HepG2 (cell line): ENCODE measurements around the gene ASTN2. TPM values are rescaled to one million over a fixed set of nuclear protein-coding genes. Genes with fewer than 3 reads are reported as not detected.

Experiments used
- ATAC-seq: fragments of 200-7000 bp; cut with Tn5 transposase; 3 replicates; pipeline ENCODE4 v1.9.1; 2020; ENCODE audit warnings: mild to moderate bottlenecking, moderate library complexity
- BruUV-seq: library from RNA; stranded (reverse); fragments of 400-500 nt; replicated peaks from 2 replicates; lab custom pipeline; 2021; lab: Mats Ljungman, UMichigan
- CTCF ChIA-PET: fragments of 300-600 bp; formaldehyde crosslinking; extraction: SDS; loops from one replicate; lab custom pipeline; 2021; ENCODE audit warnings: low total read pairs, inconsistent platforms, low intra/inter-chr PET ratio; lab: Yijun Ruan, JAX
- POLR2A ChIA-PET: fragments of 350-600 bp; sonication (Branson Sonifier 250); formaldehyde crosslinking; loops from one replicate; lab custom pipeline; 2020; ENCODE audit warnings: antibody characterized with exemption, inconsistent platforms; lab: Yijun Ruan, JAX
- DNase-seq: peaks from one replicate; pipeline ENCODE4 v3.0.0-alpha.2; 2015; ENCODE audit warnings: low spot score
- FAIRE-seq: peaks from 3 replicates; lab custom pipeline; 2011; peaks lifted over from hg19 to GRCh38; lab: Jason Lieb, UNC
- H2AFZ ChIP-seq: one replicate; pipeline ENCODE4 v1.6.1; 2011; ENCODE audit warnings: low read length, inconsistent platforms
- H3K27ac ChIP-seq: fragments of 300-600 bp; 3 replicates; pipeline ENCODE4 v1.8.0; 2011; ENCODE audit warnings: mixed run types, mild to moderate bottlenecking, mixed read lengths, low read length, inconsistent platforms; ENCODE audit not compliant: insufficient read depth; ENCODE audit errors: extremely low read length
- H3K27me3 ChIP-seq, 2 experiments: fragments of 200-600 bp in 1 of 2; 2 replicates in 1 of 2; 3 replicates in 1 of 2; pipeline versions ENCODE4 v1.6.0 to v1.8.0; 2011; ENCODE audit warnings: low read length in 2 of 2, mild to moderate bottlenecking in 2 of 2, moderate library complexity in 2 of 2, inconsistent platforms in 1 of 2; ENCODE audit not compliant: insufficient read depth in 2 of 2, control insufficient read depth in 1 of 2
- H3K36me3 ChIP-seq, 2 experiments: fragments of 200-600 bp in 1 of 2; replicated peaks in 1 of 2; 2 replicates in 1 of 2; 3 replicates in 1 of 2; pipeline versions ENCODE4 v1.5.1 to v1.8.0; 2011; ENCODE audit warnings: low read length in 2 of 2, inconsistent platforms in 1 of 2; ENCODE audit not compliant: insufficient read depth in 2 of 2, control insufficient read depth in 1 of 2
- H3K4me1 ChIP-seq: 2 replicates; pipeline ENCODE4 v1.5.1; 2012; ENCODE audit warnings: low read length, inconsistent platforms; ENCODE audit not compliant: insufficient read depth
- H3K4me2 ChIP-seq: 2 replicates; pipeline ENCODE4 v1.6.0; 2011; ENCODE audit warnings: low read depth, low read length, inconsistent platforms
- H3K4me3 ChIP-seq, 3 experiments: fragments of 200-600 bp in 1 of 3; sonication (generic), shearing (Covaris generic) in 1 of 3; replicated peaks in 1 of 3; 2 replicates each; pipeline ENCODE4 v1.5.1; 2011 to 2016; ENCODE audit warnings: low read length in 3 of 3, inconsistent platforms in 2 of 3, low read depth in 2 of 3, mild to moderate bottlenecking in 2 of 3, control low read depth in 1 of 3, mixed read lengths in 1 of 3; ENCODE audit not compliant: insufficient read depth in 1 of 3
- H3K79me2 ChIP-seq: one replicate; pipeline ENCODE4 v1.6.1; 2011; ENCODE audit warnings: low read length, inconsistent platforms; ENCODE audit not compliant: insufficient read depth
- H3K9ac ChIP-seq: 2 replicates; pipeline ENCODE4 v1.6.0; 2011; ENCODE audit warnings: mild to moderate bottlenecking, low read depth, low read length, inconsistent platforms; ENCODE audit not compliant: insufficient read depth
- H3K9me3 ChIP-seq: 2 replicates; pipeline ENCODE4 v1.5.1; 2012; ENCODE audit warnings: mild to moderate bottlenecking, low read length
- H4K20me1 ChIP-seq: 2 replicates; pipeline ENCODE4 v1.6.0; 2011; ENCODE audit warnings: inconsistent platforms, mild to moderate bottlenecking, low read length, moderate library complexity; ENCODE audit not compliant: insufficient read depth
- HNRNPH1 ChIP-seq: fragments of 200-400 bp; formaldehyde crosslinking; optimal IDR thresholded peaks from 2 replicates; pipeline ENCODE3; 2017; ENCODE audit warnings: mild to moderate bottlenecking, low read depth, low read length
- MAFK ChIP-seq, 2 experiments: IDR thresholded peaks in 1 of 2; conservative IDR thresholded peaks in 1 of 2; 2 replicates each; pipeline ENCODE4 v1.6.1; 2011; ENCODE audit warnings: improper control_type of control experiment in 2 of 2, low read length in 2 of 2
- MATR3 ChIP-seq: sonication (generic); formaldehyde crosslinking; IDR thresholded peaks from 2 replicates; pipeline ENCODE4 v1.4.0; 2020; ENCODE audit warnings: missing genetic modification reagents
- USF2 ChIP-seq, 2 experiments: sonication (generic) in 1 of 2; formaldehyde crosslinking in 1 of 2; IDR thresholded peaks; 2 replicates each; pipeline versions ENCODE4 v1.5.1 to v1.6.1; 2011 to 2020; ENCODE audit warnings: borderline replicate concordance in 1 of 2, low read depth in 1 of 2, low read length in 1 of 2, mild to moderate bottlenecking in 1 of 2, missing genetic modification reagents in 1 of 2, moderate library complexity in 1 of 2
- WGBS: methylation state at CpG from one replicate; pipeline ENCODE4 v1.1.6; 2017; ENCODE audit warnings: low lambda C conversion rate; 5-methylcytosine and 5-hydroxymethylcytosine counted together
- in situ Hi-C: cut with HindIII; loops from 2 replicates; pipeline ENCODE4 v1.10.0; 2017; ENCODE audit warnings: low pct_unique_long_range_greater_than_20kb; ENCODE audit not compliant: extremely low pct_ligation_motif_present
- intact Hi-C: fragments of 100-400 bp; cut with micrococcal nuclease; formaldehyde crosslinking; loops from one replicate; pipeline ENCODE4 v1.10.0; 2022; ENCODE audit not compliant: unreplicated experiment
- polyA plus RNA-seq, 8 experiments: library from polyadenylated mRNA; depleted of rRNA in 3 of 8; stranded (reverse) in 7 of 8; unstranded in 1 of 8; fragments of >200 nt; fragmentation: Illumina TruSeq in 4 of 8; extraction: Trizol in 4 of 8; gene quantifications; 2 replicates each; pipeline versions ENCODE4 v1.2.1 to v1.2.3, GENCODE V29; 2011 to 2016; ENCODE audit warnings: low read depth in 4 of 8, missing spikeins in 1 of 8, mixed read lengths in 1 of 8; ENCODE audit not compliant: insufficient read depth in 1 of 8
- total RNA-seq, 5 experiments: library from RNA; depleted of rRNA; stranded (reverse); fragments of >200 nt; fragmentation: Illumina TruSeq; extraction: Trizol; gene quantifications; 2 replicates each; pipeline ENCODE4 v1.2.3, GENCODE V29; 2016; ENCODE audit warnings: low read depth in 1 of 5

The ASTN2 gene
- total and polyA plus RNA-seq, 2 of the 13 experiments (the other 11 are each of a cell fraction or from before 2014, with no cell fraction given): 5.2 to 13.5 TPM

- WGBS: 96% methylated on average over 5 of the region's 5 CpGs
Observed at GRCh38 chr9:116558818-116559540, 855.9 kb downstream of the ASTN2 start.

More at GRCh38 chr9:116558818-116559540, 855.9 kb downstream of the ASTN2 start:
- Histone ChIP-seq H3K79me2 (no peaks in the 10 kb centered on the region), H3K9ac (no peak overlapping the region), H3K4me1 (peaks cover 7% of the 10 kb centered on the region; the same call in 1 of the 2 replicates), H3K9me3 (no peaks in the 10 kb centered on the region), H2AFZ (no peak overlapping the region), H4K20me1 (no peaks in the 10 kb centered on the region), H3K27me3 (no peaks in the 10 kb centered on the region), H3K36me3 (no peaks in the 10 kb centered on the region), H3K4me3 (no peak overlapping the region), H3K4me2 (no peak overlapping the region), H3K27ac (no peak overlapping the region)
- ATAC-seq (no peak), FAIRE-seq (no peak), DNase-seq (no peak)
- intact Hi-C loops: no loop called here
- CTCF ChIA-PET: no interaction called here
- POLR2A ChIA-PET: interaction anchor here (1.0 kb wide), 1 partner anchor 11 kb away, joined by 3 read pairs; no protein-coding TSS in a partner anchor
- in situ Hi-C loops: loop anchor here (25.0 kb wide), 1 partner anchor 222 kb away; no protein-coding TSS in a partner anchor
- no TSS peak for BruUV-seq
- TF ChIP-seq MATR3 (CRISPR knock-in tag) (no peak), USF2 (IDR thresholded peaks at IDR 0.05; ENCODE audit: low read depth, low read length) (no peak), USF2 (CRISPR knock-in tag; IDR thresholded peaks at IDR 0.05; ENCODE audit: borderline replicate concordance) (no peak), HNRNPH1 (no peak), MAFK (conservative IDR thresholded peaks at IDR 0.05 in 1 of 2, IDR thresholded peaks at IDR 0.05 in 1 of 2; ENCODE audit: low read length in 2 of 2) (peak; percentile 9 to 28; a peak in 1 of 4 replicates)
